HEK293T (cell line): Measurements from ENCODE around the gene SBK3.
"Not testable (repeated sequence)": the region's sequence is repeated elsewhere in the genome, so short reads cannot be mapped to it uniquely, and the experiment has no call there.

Source experiments
- BHLHE40 ChIP-seq: fragments of 450-650 bp; IDR thresholded peaks from 2 replicates; pipeline ENCODE4 v1.6.1; 2016; ENCODE audit warnings: mild to moderate bottlenecking, moderate library complexity, borderline replicate concordance
- FOXA1 ChIP-seq: fragments of 450-650 bp; IDR thresholded peaks from 2 replicates; pipeline ENCODE4 v1.6.1; 2016; ENCODE audit warnings: mild to moderate bottlenecking
- FOXK2 ChIP-seq: fragments of 450-650 bp; IDR thresholded peaks from 2 replicates; pipeline ENCODE4 v1.6.1; 2016; ENCODE audit warnings: mild to moderate bottlenecking
- FOXM1 ChIP-seq: fragments of 450-650 bp; IDR thresholded peaks from 2 replicates; pipeline ENCODE4 v1.6.1; 2017; ENCODE audit warnings: mild to moderate bottlenecking, borderline replicate concordance
- L3MBTL2 ChIP-seq: fragments of 450-650 bp; conservative IDR thresholded peaks from 2 replicates; pipeline ENCODE4 v1.6.1; 2016; ENCODE audit warnings: mild to moderate bottlenecking
- PKNOX1 ChIP-seq: fragments of 450-650 bp; IDR thresholded peaks from 2 replicates; pipeline ENCODE4 v1.6.1; 2016
- SP1 ChIP-seq: fragments of 450-650 bp; IDR thresholded peaks from 2 replicates; pipeline ENCODE4 v1.6.1; 2017
- SUZ12 ChIP-seq: fragments of 450-650 bp; IDR thresholded peaks from 2 replicates; pipeline ENCODE4 v1.6.1; 2016; ENCODE audit warnings: mild to moderate bottlenecking
- TARDBP ChIP-seq: fragments of 450-650 bp; IDR thresholded peaks from 2 replicates; pipeline ENCODE4 v1.6.1; 2016
- ZNF384 ChIP-seq: fragments of 450-650 bp; IDR thresholded peaks from 2 replicates; pipeline ENCODE4 v1.6.1; 2016

- TF ChIP-seq SUZ12, L3MBTL2, SP1, TARDBP, FOXK2, FOXM1, FOXA1, BHLHE40, ZNF384, PKNOX1: not testable (repeated sequence)
Observed at GRCh38 chr19:55573929-55574328, 28.6 kb upstream of the SBK3 start.
